Fibroblast of villous mesenchyme (primary cell): ENCODE data around the gene NME4. TPM values are rescaled to one million over a fixed set of nuclear protein-coding genes. Genes with fewer than 3 reads are reported as not detected.

Source experiments
- DNase-seq: peaks from one replicate; pipeline ENCODE4 v3.0.0-alpha.2; 2010; ENCODE audit warnings: low read depth
- H3K4me3 ChIP-seq: 2 replicates; pipeline ENCODE4 v1.5.1; 2011; ENCODE audit warnings: low read depth, mild to moderate bottlenecking, low read length
- total RNA-seq: library from RNA; depleted of rRNA; stranded (reverse); fragments of >200 nt; gene quantifications from 2 replicates; pipeline ENCODE4 v1.2.3, GENCODE V29; 2012
- TF ChIP-seq, protein P1 (sequence below): IDR thresholded peaks from 2 replicates; pipeline ENCODE4 v1.5.1; 2012; ENCODE audit warnings: low read depth, mild to moderate bottlenecking, low read length; ENCODE audit not compliant: insufficient read depth

NME4 gene
- total RNA-seq, 1 donor = 126 TPM

DNA sequence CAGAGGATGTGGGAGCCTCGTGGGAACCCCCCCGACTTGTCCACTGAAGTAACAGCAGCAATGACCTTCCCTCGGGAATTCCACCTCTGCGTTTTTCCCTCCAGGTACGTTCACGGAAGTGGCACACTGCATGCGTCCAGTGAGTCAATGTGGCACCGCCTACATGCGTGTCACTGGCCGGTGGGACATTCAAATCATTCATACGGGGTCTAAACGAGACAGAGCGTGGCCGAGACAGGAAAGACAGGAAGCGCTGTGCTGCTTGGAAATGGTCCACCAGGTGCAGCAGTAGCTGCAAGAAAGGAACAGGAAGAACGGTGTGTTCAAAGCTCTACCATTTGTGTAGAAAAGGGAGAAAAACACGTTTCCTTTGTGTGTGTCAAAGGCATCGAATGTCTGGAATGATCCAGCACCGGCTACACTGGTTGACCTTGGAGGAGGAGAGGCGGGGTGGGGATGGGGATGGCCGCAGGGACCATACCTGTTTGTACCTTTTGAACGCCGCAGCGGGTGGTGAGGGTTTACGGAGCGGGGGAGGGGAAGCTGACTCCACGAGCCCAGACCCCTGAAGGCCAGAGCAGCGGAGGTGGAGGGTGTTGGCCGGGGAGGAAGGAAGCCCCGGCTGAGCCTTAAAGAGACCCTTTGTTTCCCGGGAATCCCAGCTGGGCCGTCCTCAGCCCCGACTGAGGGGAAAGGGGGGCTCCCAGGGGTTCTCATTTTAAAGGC lies 13.5 kb upstream of the NME4 start:
- DNase-seq = no peak
- H3K4me3 ChIP-seq = no peak overlapping the region
- TF ChIP-seq, protein P1, sequence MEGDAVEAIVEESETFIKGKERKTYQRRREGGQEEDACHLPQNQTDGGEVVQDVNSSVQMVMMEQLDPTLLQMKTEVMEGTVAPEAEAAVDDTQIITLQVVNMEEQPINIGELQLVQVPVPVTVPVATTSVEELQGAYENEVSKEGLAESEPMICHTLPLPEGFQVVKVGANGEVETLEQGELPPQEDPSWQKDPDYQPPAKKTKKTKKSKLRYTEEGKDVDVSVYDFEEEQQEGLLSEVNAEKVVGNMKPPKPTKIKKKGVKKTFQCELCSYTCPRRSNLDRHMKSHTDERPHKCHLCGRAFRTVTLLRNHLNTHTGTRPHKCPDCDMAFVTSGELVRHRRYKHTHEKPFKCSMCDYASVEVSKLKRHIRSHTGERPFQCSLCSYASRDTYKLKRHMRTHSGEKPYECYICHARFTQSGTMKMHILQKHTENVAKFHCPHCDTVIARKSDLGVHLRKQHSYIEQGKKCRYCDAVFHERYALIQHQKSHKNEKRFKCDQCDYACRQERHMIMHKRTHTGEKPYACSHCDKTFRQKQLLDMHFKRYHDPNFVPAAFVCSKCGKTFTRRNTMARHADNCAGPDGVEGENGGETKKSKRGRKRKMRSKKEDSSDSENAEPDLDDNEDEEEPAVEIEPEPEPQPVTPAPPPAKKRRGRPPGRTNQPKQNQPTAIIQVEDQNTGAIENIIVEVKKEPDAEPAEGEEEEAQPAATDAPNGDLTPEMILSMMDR = no peak

DNA sequence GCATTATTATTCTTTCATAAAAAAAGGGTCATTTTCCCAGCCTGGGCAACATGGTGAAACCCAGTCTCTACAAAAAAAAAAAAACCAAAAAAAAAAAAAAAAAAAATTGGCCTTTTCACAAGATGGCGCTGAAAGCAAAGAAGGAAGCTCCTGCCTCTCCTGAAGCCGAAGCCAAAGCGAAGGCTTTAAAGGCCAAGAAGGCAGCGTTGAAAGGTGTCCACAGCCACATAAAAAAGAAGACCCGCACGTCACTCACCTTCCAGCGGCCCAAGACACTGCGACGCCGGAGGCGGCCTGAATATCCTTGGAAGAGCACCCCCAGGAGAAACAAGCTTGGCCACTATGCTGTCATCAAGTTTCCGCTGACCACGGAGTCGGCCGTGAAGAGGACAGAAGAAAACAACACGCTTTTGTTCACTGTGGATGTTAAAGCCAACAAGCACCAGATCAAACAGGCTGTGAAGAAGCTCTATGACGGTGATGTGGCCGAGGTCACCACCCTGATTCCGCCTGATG lies 10.3 kb upstream of the NME4 start:
- no peak overlapping the region for H3K4me3 ChIP-seq
- DNase-seq = peak; percentile 28
- TF ChIP-seq, protein P1 = no peak

DNA sequence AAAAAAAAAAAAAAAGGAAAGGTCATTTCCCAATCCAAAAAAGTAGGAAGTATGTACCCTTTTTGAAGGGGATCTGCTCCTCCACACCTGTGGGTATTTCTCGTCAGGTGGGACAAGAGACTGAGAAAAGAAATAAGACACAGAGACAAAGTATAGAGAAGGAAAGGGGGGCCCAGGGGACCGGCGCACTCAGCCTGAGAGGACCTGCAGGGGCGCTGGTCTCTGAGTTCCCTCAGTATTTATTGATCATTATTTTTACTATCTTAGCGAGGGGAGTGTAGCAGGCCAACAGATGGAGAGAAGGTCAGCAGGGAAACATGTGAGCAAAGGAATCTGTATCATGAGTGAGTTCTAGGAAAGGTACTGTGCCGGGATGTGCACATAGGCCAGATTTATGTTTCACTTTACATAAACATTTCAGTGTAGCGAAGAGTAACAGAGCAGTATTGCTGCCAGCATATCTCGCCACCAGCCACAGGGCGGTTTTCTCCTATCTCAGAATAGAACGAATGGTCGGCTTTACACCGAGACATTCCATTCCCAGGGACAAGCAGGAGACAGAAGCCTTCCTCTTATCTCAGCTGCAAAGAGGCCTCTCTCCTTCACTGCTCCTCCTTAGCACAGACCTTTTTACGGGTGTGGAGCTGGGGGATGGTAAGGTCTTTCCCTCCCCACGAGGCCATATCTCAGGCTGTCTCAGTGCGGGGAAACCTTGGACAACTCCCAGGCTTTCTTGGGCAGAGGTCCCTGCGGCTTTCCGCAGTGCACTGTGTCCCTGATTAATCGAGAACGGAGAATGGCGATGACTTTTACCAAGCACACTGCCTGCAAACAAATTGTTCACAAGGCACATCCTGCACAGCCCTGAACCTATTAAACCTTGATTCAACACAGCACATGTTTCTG lies 9.0 kb upstream of the NME4 start:
- H3K4me3 ChIP-seq = peak overlapping the region; percentile 5
- TF ChIP-seq, protein P1 = peak; percentile 36
- DNase-seq = peak; percentile 94

DNA sequence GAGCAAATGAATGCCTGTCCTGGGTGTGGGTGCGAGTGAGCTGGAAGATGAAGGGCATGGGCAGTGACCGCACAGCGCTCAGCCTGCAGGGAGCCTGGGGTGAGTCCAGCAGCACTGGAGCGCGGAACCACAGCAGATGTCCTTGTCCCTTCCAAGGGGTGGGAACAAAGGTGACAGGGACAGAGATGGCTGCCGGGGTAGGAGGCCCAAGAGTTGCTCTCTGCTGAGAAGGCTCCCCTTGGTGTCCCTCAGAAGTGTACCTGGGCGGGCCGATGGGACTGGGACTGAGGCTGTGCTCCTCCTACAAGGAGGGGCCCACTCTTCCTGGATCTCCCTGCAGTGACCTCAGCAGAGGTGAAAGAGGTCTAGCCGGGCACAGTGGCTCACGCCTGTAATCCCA lies 7.6 kb upstream of the NME4 start:
- TF ChIP-seq, protein P1 = no peak
- H3K4me3 ChIP-seq = no peak overlapping the region
- DNase-seq = no peak

DNA sequence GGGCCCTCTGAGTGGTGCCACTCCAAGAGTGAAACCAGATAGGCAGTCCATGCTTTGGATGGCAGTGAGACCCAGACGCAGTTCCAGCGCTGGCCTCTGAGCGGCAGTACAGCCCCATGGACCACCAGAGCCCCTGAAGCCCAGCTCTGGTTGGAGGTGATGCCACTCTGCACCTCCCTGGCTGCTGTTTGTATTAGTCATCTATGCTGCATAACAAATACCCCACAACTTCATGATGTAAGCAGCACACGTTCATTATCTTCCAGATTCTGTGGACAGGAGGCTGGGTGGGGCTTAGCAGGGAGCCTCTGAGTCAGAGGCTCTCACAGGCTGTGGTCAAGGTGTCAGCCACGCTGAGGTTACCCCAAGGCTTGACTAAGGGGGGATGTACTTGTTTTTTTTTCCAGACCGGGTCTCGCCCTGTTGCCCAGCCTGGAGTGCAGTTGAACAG lies 5.1 kb upstream of the NME4 start:
- TF ChIP-seq, protein P1 = peak; percentile 81
- no peak overlapping the region for H3K4me3 ChIP-seq
- peak; percentile 66 for DNase-seq

DNA sequence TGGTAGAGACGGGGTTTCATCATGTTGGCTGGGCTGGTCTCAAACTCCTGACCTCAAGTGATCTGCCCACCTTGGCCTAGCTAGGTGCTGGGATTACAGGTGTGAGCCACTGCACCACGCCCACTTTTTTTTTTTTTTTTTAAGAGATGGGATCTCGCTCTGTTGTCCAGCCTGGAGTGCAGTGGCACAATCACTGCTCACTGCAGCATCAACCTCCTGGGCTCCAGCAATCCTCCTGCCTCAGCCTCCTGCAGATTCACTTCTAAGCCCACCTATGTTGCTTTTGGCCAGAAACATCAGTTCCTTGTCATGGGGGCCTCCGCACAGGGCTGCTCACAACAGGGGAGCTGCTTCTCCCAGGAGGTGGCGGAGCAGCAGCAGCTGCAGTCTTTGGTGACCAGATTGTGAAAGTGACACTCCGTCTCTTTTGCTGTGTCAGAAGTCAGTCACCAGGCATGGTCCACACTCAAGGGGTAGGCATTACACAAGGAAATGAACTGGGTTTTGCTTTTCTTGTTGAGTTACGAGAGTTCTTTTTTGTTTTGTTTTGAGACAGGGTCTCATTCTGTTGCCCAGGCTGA lies 4.5 kb upstream of the NME4 start:
- TF ChIP-seq, protein P1 = no peak
- no peak for DNase-seq
- H3K4me3 ChIP-seq = no peak overlapping the region
